Measurements from ENCODE around the gene TTLL9. TPM values are rescaled to one million over a fixed set of nuclear protein-coding genes. Genes with fewer than 3 reads are reported as not detected.
A peak's percentile ranks its signal among the peaks of the same experiment; 100 is the strongest.
"Not testable (repeated sequence)": the region's sequence is repeated elsewhere in the genome, so short reads cannot be mapped to it uniquely, and the experiment has no call there.

The TTLL9 gene
- total RNA-seq, 1 donor from 2014 or later = 0.37 TPM

GRCh38 chr20:31927627-31928159, 57.3 kb downstream of the TTLL9 start:
- no peak overlapping the region for H3K4me3 Mint-ChIP-seq (ENCODE audit: unreplicated experiment)
- peaks cover 67% of the 10 kb centered on the region for H3K27me3 Mint-ChIP-seq (ENCODE audit: low read depth)

DNA sequence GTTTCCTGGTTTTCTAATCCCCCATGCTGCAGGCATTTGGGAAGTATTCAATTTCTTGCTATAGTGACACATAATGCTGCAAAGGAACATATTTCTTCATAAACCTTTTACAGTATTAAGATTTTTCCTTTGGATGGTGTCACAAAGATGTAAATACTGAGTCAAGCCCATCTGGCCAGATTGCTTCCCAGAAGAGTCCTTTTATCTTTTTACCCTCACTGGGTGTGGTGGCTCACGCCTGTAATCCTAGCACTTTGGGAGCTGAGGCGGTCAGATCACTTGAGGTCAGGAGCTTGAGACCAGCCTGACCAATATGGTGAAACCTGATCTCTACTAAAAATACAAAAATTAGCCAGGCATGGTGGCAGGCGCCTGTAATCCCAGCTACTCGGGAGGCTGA, 59.2 kb downstream of the TTLL9 start:
- not testable (repeated sequence) for H3K4me1 Mint-ChIP-seq (ENCODE audit: low read depth); H3K4me3 Mint-ChIP-seq (ENCODE audit: unreplicated experiment); H3K9me3 Mint-ChIP-seq (ENCODE audit: low read depth); H3K27ac Mint-ChIP-seq (ENCODE audit: unreplicated experiment); H3K36me3 Mint-ChIP-seq (ENCODE audit: low read depth)
- peak; percentile 18 for DNase-seq (ENCODE audit: low spot score)
- H3K27me3 Mint-ChIP-seq (ENCODE audit: low read depth) = peaks cover 51% of the 10 kb centered on the region

More at GRCh38 chr20:31927627-31928159, 57.3 kb downstream of the TTLL9 start:
- peak; percentile 19 for DNase-seq (ENCODE audit: low spot score)
- Mint-ChIP-seq H3K9me3 (ENCODE audit: low read depth) (no peaks in the 10 kb centered on the region), H3K4me1 (ENCODE audit: low read depth) (peaks cover 3% of the 10 kb centered on the region), H3K36me3 (ENCODE audit: low read depth) (no peaks in the 10 kb centered on the region), H3K27ac (ENCODE audit: unreplicated experiment) (no peak overlapping the region)
- TF ChIP-seq, protein P1, sequence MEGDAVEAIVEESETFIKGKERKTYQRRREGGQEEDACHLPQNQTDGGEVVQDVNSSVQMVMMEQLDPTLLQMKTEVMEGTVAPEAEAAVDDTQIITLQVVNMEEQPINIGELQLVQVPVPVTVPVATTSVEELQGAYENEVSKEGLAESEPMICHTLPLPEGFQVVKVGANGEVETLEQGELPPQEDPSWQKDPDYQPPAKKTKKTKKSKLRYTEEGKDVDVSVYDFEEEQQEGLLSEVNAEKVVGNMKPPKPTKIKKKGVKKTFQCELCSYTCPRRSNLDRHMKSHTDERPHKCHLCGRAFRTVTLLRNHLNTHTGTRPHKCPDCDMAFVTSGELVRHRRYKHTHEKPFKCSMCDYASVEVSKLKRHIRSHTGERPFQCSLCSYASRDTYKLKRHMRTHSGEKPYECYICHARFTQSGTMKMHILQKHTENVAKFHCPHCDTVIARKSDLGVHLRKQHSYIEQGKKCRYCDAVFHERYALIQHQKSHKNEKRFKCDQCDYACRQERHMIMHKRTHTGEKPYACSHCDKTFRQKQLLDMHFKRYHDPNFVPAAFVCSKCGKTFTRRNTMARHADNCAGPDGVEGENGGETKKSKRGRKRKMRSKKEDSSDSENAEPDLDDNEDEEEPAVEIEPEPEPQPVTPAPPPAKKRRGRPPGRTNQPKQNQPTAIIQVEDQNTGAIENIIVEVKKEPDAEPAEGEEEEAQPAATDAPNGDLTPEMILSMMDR (IDR thresholded peaks at IDR 0.05) = no peak

- Mint-ChIP-seq H3K27ac (ENCODE audit: unreplicated experiment) (no peak overlapping the region), H3K36me3 (ENCODE audit: low read depth) (no peaks in the 10 kb centered on the region), H3K9me3 (ENCODE audit: low read depth) (no peaks in the 10 kb centered on the region), H3K27me3 (ENCODE audit: low read depth) (peaks cover 41% of the 10 kb centered on the region), H3K4me1 (ENCODE audit: low read depth) (no peaks in the 10 kb centered on the region), H3K4me3 (ENCODE audit: unreplicated experiment) (no peak overlapping the region)
- DNase-seq (ENCODE audit: low spot score) = peak; percentile 26
- TF ChIP-seq, protein P1 (IDR thresholded peaks at IDR 0.05) = no peak
Observed at GRCh38 chr20:31930779-31931178, 60.3 kb downstream of the TTLL9 start.

DNA sequence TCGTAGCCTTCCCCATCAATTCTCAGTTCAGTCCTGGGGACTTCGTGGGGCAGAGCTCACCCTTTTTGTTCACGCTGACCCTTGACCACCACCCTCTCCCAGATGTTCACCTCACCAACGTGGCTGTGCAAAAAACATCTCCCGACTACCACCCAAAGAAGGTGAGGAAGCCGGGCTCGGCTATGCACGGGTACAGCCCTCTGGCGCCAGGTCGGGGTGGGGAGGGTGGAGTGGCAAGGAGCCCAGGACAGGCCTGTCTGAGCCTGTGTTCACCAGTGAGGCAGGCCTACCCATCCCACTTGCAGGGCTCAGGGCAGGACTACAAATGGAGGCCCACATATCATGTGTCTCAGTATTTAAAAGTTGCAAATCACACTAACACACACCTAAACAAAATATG, 63.3 kb downstream of the TTLL9 start:
- no peaks in the 10 kb centered on the region for H3K4me1 Mint-ChIP-seq (ENCODE audit: low read depth)
- H3K36me3 Mint-ChIP-seq (ENCODE audit: low read depth) = no peaks in the 10 kb centered on the region
- DNase-seq (ENCODE audit: low spot score) = peak; percentile 81
- peak overlapping the region; percentile 12 for H3K27ac Mint-ChIP-seq (ENCODE audit: unreplicated experiment)
- H3K27me3 Mint-ChIP-seq (ENCODE audit: low read depth) = peaks cover 24% of the 10 kb centered on the region
- TF ChIP-seq, protein P1 (IDR thresholded peaks at IDR 0.05) = no peak
- no peak overlapping the region for H3K4me3 Mint-ChIP-seq (ENCODE audit: unreplicated experiment)
- H3K9me3 Mint-ChIP-seq (ENCODE audit: low read depth) = no peaks in the 10 kb centered on the region

DNA sequence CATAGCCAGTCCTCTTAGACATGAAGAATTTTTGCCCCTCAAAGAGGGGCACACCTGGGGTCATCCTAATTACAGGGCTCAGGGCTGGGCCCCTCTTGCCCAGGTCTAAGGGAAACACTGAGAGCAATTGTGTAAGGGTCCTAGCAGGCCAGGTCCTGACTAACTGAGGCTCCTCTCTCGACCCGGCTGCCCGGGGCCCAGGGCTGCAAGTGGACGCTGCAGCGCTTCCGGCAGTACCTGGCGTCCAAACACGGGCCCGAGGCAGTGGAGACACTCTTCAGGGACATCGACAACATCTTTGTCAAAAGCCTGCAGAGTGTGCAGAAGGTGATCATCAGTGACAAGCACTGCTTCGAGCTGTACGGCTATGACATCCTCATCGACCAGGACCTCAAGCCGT, 64.1 kb downstream of the TTLL9 start:
- H3K9me3 Mint-ChIP-seq (ENCODE audit: low read depth) = no peaks in the 10 kb centered on the region

More for the DNA sequence above, 64.1 kb downstream of the TTLL9 start:
- Mint-ChIP-seq H3K4me3 (ENCODE audit: unreplicated experiment) (no peak overlapping the region), H3K27me3 (ENCODE audit: low read depth) (peaks cover 26% of the 10 kb centered on the region), H3K36me3 (ENCODE audit: low read depth) (no peaks in the 10 kb centered on the region), H3K27ac (ENCODE audit: unreplicated experiment) (no peak overlapping the region), H3K4me1 (ENCODE audit: low read depth) (no peaks in the 10 kb centered on the region)
- TF ChIP-seq, protein P1 (IDR thresholded peaks at IDR 0.05) = no peak
- peak; percentile 68 for DNase-seq (ENCODE audit: low spot score)

Data from chondrocyte (in vitro differentiated cells).